ENCODE measurements around the gene LRRC37B. TPM values are rescaled to one million over a fixed set of nuclear protein-coding genes. Genes with fewer than 3 reads are reported as not detected.
"Not testable (repeated sequence)": the region's sequence is repeated elsewhere in the genome, so short reads cannot be mapped to it uniquely, and the experiment has no call there.

The LRRC37B gene
- polyA plus RNA-seq, 3 donors, result 16.1 to 16.8 (median 16.4) TPM

- DNase-seq (ENCODE audit: low read depth in 3 of 3, low spot score in 2 of 3), result not testable (repeated sequence)
Observed at GRCh38 chr17:32084942-32085829, 78.0 kb downstream of the LRRC37B start.

- not testable (repeated sequence) for DNase-seq (ENCODE audit: low read depth in 3 of 3, low spot score in 2 of 3)
Observed at GRCh38 chr17:32086833-32087232, 79.7 kb downstream of the LRRC37B start.

GRCh38 chr17:32092062-32092461 is 84.9 kb downstream of the LRRC37B start:
- not testable (repeated sequence) for DNase-seq (ENCODE audit: low read depth in 3 of 3, low spot score in 2 of 3)

- no peak for DNase-seq (ENCODE audit: low read depth in 3 of 3, low spot score in 2 of 3)
Observed at GRCh38 chr17:32099686-32100085, 92.5 kb downstream of the LRRC37B start.

- DNase-seq (ENCODE audit: low read depth in 3 of 3, low spot score in 2 of 3), result not testable (repeated sequence)
Observed at GRCh38 chr17:32100323-32100722, 93.1 kb downstream of the LRRC37B start.

GRCh38 chr17:32100971-32101631 is 93.9 kb downstream of the LRRC37B start:
- no peak for DNase-seq (ENCODE audit: low read depth in 3 of 3, low spot score in 2 of 3)

DNA sequence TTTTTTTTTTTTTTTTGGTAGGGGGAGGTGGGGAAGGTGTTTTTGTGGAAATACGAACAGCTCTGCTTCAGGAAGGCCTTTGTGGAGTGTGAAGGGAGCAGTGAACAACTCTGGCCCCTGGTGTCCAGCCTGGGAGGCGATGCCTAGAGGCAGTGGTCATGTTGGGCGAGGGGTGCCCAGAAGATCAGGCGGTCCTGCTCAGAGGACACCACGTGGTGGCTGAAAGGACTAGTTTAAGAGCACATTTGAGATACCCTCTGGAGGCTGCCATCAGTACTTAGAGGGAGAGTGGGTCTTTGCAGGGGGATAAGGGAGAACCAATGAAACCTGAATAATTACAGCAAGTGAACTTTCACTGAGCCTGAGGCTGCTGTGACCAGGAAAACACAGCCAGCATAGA is 95.0 kb downstream of the LRRC37B start:
- DNase-seq (ENCODE audit: low read depth in 3 of 3, low spot score in 2 of 3), result no peak

DNA sequence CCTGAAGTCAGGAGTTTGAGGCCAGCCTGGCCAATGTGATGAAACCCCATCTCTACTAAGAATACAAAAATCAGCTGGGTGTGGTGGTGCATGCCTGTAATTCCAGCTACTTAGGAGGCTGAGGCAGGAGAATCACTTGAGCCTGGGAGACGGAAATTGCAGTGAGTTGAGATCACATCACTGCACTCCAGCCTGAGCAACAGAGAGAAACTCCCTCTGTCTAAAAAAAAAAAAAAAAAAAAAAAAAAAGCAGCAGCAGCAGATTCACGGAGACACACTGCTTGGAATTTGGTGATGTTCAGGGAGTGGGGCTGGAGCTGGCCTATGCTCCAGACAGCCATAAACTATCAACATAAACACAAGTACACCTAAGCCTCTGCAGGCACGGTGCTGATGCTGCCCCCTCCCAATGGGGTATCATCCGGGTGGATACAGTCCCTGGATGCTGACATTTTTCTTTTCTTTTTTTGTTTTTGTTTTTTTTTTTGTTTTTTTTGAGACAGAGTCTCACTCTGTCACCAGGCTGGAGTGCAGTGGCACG is 95.5 kb downstream of the LRRC37B start:
- DNase-seq (ENCODE audit: low read depth in 3 of 3, low spot score in 2 of 3), result no peak

Other genes with a start within 250 kb of the LRRC37B start
- gene COPRS, start 148.1 kb upstream of the LRRC37B start, polyA plus RNA-seq (ENCODE audit: insufficient read length in 3 of 3), result 10 to 100 TPM; 42.1 to 47.8 (median 45.9) TPM
- 10 to 100 TPM; 70.5 to 77.6 (median 76.6) TPM for gene UTP6, start 105.7 kb upstream of the LRRC37B start, polyA plus RNA-seq (ENCODE audit: insufficient read length in 3 of 3)
- gene SUZ12, start 70.4 kb upstream of the LRRC37B start, polyA plus RNA-seq (ENCODE audit: insufficient read length in 3 of 3), result 10 to 100 TPM; 47.8 to 49.7 (median 48.7) TPM
- gene RHOT1, start 135.1 kb downstream of the LRRC37B start, polyA plus RNA-seq (ENCODE audit: insufficient read length in 3 of 3), result 10 to 100 TPM; 55.6 to 62.3 (median 59.7) TPM